Left lung (tissue), 10 donors: Measurements from ENCODE around the gene MTFR1L. TPM values are rescaled to one million over a fixed set of nuclear protein-coding genes. Genes with fewer than 3 reads are reported as not detected.
A peak's percentile ranks its signal among the peaks of the same experiment; 100 is the strongest.

Experiments
- ATAC-seq: fragments of 200-7000 bp; cut with Tn5 transposase; one replicate; pipeline ENCODE4 v1.9.1; 2020; ENCODE audit warnings: moderate library complexity
- DNase-seq, 4 donors: peaks; one replicate each; pipeline ENCODE4 v3.0.0-alpha.2; 2013 to 2020
- H3K27ac ChIP-seq, 2 donors: fragments of 200-600 bp; sonication (generic) in 1 of 2; one replicate each; pipeline versions ENCODE4 v1.5.0 to v1.8.0; 2020 to 2021
- H3K27me3 ChIP-seq, 2 donors: fragments of 200-600 bp; sonication (generic) in 1 of 2; one replicate each; pipeline versions ENCODE4 v1.5.0 to v1.8.0; 2020 to 2021
- H3K36me3 ChIP-seq, 2 donors: fragments of 200-600 bp; sonication (generic) in 1 of 2; one replicate each; pipeline versions ENCODE4 v1.5.0 to v1.8.0; 2020 to 2021
- H3K4me1 ChIP-seq, 2 donors: fragments of 200-600 bp; one replicate each; pipeline ENCODE4 v1.8.0; 2021
- H3K4me3 ChIP-seq, 2 donors: fragments of 200-600 bp; sonication (generic) in 1 of 2; one replicate each; pipeline versions ENCODE4 v1.5.0 to v1.8.0; 2020 to 2021; ENCODE audit warnings: mild to moderate bottlenecking in 1 of 2
- H3K9me3 ChIP-seq, 2 donors: fragments of 200-600 bp; sonication (generic) in 1 of 2; one replicate each; pipeline versions ENCODE4 v1.5.0 to v1.8.0; 2020 to 2021
- CTCF ChIP-seq, 2 donors: fragments of 200-600 bp; sonication (generic) in 1 of 2; IDR thresholded peaks; one replicate each; pipeline versions ENCODE4 v1.5.0 to v1.8.0; 2021; ENCODE audit warnings: antibody characterized with exemption in 2 of 2
- intact Hi-C, 2 donors: fragments of 100-400 bp; cut with DNase I; formaldehyde crosslinking; loops; one replicate each; pipeline versions ENCODE4 v1.11.2 to v1.14.2; 2022
- polyA plus RNA-seq, 6 donors: library from polyadenylated mRNA; unstranded; fragments of 120-200 nt; gene quantifications; one replicate each; pipeline ENCODE4 v1.2.1, GENCODE V29; 2013; ENCODE audit not compliant: insufficient read length in 6 of 6
- total RNA-seq, 2 donors: library from RNA; stranded (reverse); fragmentation: NEBNext Ultra II Directional; extraction: Animal tissue kit (Norgen Biotek cat#: 25700); gene quantifications; one replicate each; pipeline ENCODE4 v1.2.1, GENCODE V29; 2021
- donor health status: DM: no; HTN: yes; CAD: no.
- donor health status: DM: no; HTN: no; CAD: no.

MTFR1L gene
- total and polyA plus RNA-seq, 8 donors = 44.5 to 88.4 (median 79.3) TPM

DNA sequence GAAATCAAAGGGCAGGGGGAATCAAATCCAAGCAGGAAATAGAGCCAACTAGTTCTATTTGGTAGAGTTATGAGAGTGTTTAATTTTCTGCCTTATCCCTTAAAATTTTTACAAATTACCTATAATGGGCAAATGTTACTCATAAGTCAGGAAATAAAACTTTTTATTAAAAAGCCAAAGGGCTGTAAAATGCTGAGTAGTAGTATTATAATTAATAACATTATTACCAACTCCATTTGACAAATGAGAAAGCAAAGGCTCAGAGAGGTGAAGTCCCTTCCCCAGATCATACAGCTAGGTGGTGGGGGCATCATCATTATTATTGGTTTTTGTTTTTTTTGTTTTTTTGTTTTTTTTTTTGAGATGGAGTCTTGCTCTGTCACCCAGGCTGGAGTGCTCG is 16.4 kb upstream of the MTFR1L start:
- ATAC-seq (no peak), DNase-seq (no peak)
- intact Hi-C loops = no loop called here

GRCh38 chr1:25804244-25804963 is 15.3 kb upstream of the MTFR1L start:
- H3K4me3 ChIP-seq = no peak overlapping the region
- H3K27ac ChIP-seq = peak overlapping the region in 1 of 2 donors; percentile 29
- TF ChIP-seq CTCF (IDR thresholded peaks at IDR 0.05) = no peak
- DNase-seq = no peak
- intact Hi-C loops = no loop called here
- peaks cover 28 to 68% of the 10 kb centered on the region in 2 donors for H3K4me1 ChIP-seq
- ATAC-seq = no peak
- H3K27me3 ChIP-seq = no peaks in the 10 kb centered on the region
- no peaks in the 10 kb centered on the region for H3K9me3 ChIP-seq
- H3K36me3 ChIP-seq = peaks cover 0 to 41% of the 10 kb centered on the region in 2 donors

More for the DNA sequence above, 16.4 kb upstream of the MTFR1L start:
- no peak for TF ChIP-seq CTCF (IDR thresholded peaks at IDR 0.05)
- Histone ChIP-seq H3K36me3 (peaks cover 0 to 31% of the 10 kb centered on the region in 2 donors), H3K27me3 (no peaks in the 10 kb centered on the region), H3K27ac (no peak overlapping the region), H3K4me3 (no peak overlapping the region), H3K4me1 (peaks cover 28 to 70% of the 10 kb centered on the region in 2 donors), H3K9me3 (no peaks in the 10 kb centered on the region)

GRCh38 chr1:25804964-25805862 is 14.5 kb upstream of the MTFR1L start:
- DNase-seq = no peak
- no peaks in the 10 kb centered on the region for H3K27me3 ChIP-seq
- TF ChIP-seq CTCF (IDR thresholded peaks at IDR 0.05) = no peak
- intact Hi-C loops = no loop called here
- peak; percentile 3 for ATAC-seq
- H3K27ac ChIP-seq = peak overlapping the region; percentile 29 to 37
- H3K4me3 ChIP-seq = no peak overlapping the region
- H3K36me3 ChIP-seq = peaks cover 0 to 49% of the 10 kb centered on the region in 2 donors
- H3K9me3 ChIP-seq = no peaks in the 10 kb centered on the region
- peaks cover 28 to 71% of the 10 kb centered on the region in 2 donors for H3K4me1 ChIP-seq

- ATAC-seq (peak; percentile 38), DNase-seq (no peak)
- Histone ChIP-seq H3K27ac (peak overlapping the region in 1 of 2 donors; percentile 37), H3K9me3 (no peaks in the 10 kb centered on the region), H3K27me3 (no peaks in the 10 kb centered on the region), H3K36me3 (peaks cover 0 to 54% of the 10 kb centered on the region in 2 donors), H3K4me3 (no peak overlapping the region), H3K4me1 (peaks cover 24 to 72% of the 10 kb centered on the region in 2 donors)
- intact Hi-C loops = no loop called here
- TF ChIP-seq CTCF (IDR thresholded peaks at IDR 0.05) = no peak
These were observed 13.9 kb upstream of the MTFR1L start for GRCh38 chr1:25805863-25806225.

DNA sequence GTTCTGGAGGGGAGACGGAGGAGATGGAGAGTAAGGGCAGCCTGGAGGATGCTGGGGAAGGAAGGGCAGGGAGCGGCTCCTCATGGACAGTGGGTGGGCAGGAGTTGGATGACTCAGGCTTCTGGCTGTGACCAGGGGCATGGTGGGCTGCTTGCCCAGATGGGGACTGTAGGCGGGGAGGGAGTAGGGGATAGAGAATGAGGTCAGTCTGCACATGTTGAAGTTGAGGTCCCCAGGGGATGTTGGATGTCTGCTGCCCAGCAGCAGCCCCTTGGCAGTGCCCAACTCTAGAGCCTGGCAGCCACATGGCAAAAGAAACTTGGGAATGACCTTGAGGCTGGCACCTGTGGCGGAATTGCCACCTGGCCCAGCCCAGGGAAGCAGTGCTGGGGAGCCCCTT is 13.3 kb upstream of the MTFR1L start:
- intact Hi-C loops = no loop called here
- peaks cover 0 to 57% of the 10 kb centered on the region in 2 donors for H3K36me3 ChIP-seq
- ATAC-seq = no peak
- no peak overlapping the region for H3K27ac ChIP-seq
- no peaks in the 10 kb centered on the region for H3K9me3 ChIP-seq
- no peak for TF ChIP-seq CTCF (IDR thresholded peaks at IDR 0.05)
- no peak overlapping the region for H3K4me3 ChIP-seq
- no peak for DNase-seq
- H3K27me3 ChIP-seq = no peaks in the 10 kb centered on the region
- H3K4me1 ChIP-seq = peaks cover 19 to 71% of the 10 kb centered on the region in 2 donors
